IPS-NIHi7 (cell line): ENCODE data around the gene ARHGEF35.
"Not testable (repeated sequence)": the region's sequence is repeated elsewhere in the genome, so short reads cannot be mapped to it uniquely, and the experiment has no call there.

Source experiments
- DNase-seq: peaks from one replicate; pipeline ENCODE4 v3.0.0; 2012; ENCODE audit warnings: mixed read lengths; ENCODE audit errors: extremely low spot score

Gene ARHGEF35

GRCh38 chr7:144178380-144179164 lies 17.1 kb downstream of the ARHGEF35 start:
- DNase-seq, result not testable (repeated sequence)

GRCh38 chr7:144174613-144175012 lies 21.0 kb downstream of the ARHGEF35 start:
- DNase-seq, result no peak

GRCh38 chr7:144171594-144172350 lies 23.9 kb downstream of the ARHGEF35 start:
- DNase-seq, result not testable (repeated sequence)

DNA sequence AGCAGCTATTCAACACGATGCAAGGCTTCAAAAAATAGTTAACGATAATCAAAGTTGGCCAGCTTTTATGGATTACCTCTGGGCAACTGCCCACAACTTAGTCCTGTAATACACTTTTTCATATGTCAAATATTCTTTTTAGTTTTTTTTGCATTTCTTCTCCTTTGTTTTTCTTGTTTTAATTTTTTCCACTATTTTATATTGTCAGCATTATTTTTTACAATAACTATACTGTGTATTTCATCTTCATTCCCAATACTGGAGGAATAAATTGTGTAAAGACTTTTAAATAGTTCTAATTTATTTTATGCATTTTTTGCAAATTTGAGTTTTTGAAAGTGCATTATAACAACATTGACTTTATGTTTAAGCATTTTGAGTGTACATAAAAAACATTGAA lies 30.8 kb downstream of the ARHGEF35 start:
- DNase-seq, result no peak

DNA sequence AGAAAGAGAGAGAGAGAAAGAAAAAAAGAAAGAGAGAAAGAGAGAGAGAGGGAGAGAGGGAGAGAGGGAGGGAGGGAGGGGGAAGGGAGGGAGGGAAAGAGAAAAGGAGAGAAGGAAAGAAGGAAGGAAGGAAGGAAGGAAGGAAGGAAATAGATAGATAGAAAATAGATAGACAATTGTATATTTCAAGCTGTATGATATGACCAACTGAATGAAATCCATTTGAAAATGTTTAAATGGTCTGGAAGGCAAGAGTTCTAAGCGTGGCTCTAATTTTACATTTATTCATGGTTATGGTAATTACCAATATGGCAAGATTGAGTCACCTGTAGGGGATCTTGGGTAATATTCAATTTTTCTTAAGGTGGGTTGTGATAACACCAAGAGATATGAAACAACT lies 36.8 kb downstream of the ARHGEF35 start:
- DNase-seq, result no peak

DNA sequence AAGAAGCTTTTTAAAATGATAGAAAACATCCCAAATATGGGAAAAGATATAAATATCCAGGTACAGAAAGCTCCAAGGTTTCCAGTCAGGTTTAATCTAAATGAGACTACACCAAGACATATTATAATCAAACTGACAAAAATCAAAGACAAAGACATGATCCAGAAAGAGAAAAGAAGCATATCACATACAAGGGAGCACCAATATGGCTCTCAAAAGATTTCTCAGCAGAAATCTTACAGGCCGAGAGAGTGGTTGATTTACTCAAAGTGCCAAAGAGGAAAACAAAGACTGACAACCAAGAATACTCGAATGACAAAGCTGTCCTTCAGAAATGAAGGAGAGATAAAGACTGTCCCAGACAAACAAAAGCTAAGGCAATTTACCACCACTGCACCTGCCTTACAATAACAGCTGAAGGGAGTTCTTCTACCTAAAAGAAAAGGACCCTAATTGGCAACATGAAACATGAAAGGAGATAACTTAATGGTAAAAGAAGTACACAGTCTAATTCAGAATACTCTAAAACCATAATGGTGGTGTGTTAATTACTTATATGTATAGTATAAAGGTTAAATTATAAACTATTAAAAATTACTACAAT lies 47.3 kb downstream of the ARHGEF35 start:
- no peak for DNase-seq

- no peak for DNase-seq
These were observed 51.2 kb downstream of the ARHGEF35 start for GRCh38 chr7:144144426-144144825.

DNA sequence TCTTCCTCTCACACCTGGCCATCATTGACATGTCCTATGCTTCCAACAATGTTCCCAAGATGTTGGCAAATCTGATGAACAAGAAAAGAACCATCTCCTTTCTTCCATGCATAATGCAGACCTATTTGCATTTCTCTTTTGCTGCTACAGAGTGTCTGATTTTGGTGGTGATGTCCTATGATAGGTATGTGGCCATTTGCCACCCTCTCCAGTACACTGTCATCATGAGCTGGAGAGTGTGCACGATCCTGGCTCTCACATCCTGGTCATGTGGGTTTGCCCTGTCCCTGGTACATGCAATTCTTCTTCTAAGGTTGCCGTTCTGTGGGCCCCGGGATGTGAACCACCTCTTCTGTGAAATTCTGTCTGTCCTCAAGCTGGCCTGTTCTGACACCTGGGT lies 53.4 kb downstream of the ARHGEF35 start:
- DNase-seq, result no peak

GRCh38 chr7:144137501-144137900 lies 58.1 kb downstream of the ARHGEF35 start:
- no peak for DNase-seq
